ENCODE measurements around the gene NRXN2.

NRXN2 gene

GRCh38 chr11:64694821-64695365, 28.1 kb downstream of the NRXN2 start:
- DNase-seq = peak; percentile 71

DNA sequence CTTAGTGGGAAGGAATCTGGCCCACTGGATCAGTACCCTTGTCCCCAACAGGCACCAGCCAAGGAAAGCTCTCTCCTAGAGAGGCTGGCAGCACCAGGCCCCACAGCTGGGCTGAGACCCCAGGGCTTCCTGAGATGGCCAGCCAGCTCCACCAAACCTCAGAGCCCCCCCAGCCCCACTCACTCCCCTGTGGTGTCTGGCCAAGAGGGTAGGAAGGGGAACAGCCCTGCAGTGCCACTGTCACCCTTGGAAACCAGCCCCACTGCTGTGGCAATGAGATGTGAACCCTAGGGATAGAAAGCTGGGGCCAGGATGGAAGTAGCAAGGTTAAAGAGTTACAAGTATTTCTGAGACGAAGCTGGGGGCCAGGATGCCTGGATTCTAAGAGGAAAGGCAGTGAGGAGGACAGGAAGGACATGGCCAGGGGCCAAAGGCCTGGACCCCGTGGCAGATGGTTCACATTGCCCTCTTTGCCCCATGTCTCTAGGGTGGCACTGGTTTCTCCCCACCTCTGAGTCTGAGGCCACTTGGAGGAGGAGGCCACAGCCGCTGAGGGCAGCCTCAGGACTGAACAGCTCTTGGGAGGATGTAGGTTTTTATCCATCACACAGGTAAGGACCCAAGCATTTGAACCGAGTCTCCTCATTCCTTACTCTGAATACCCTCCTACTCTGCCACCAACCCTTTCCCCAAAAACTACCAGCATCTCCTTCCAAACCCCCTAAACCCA, 28.8 kb downstream of the NRXN2 start:
- no peak for DNase-seq

DNA sequence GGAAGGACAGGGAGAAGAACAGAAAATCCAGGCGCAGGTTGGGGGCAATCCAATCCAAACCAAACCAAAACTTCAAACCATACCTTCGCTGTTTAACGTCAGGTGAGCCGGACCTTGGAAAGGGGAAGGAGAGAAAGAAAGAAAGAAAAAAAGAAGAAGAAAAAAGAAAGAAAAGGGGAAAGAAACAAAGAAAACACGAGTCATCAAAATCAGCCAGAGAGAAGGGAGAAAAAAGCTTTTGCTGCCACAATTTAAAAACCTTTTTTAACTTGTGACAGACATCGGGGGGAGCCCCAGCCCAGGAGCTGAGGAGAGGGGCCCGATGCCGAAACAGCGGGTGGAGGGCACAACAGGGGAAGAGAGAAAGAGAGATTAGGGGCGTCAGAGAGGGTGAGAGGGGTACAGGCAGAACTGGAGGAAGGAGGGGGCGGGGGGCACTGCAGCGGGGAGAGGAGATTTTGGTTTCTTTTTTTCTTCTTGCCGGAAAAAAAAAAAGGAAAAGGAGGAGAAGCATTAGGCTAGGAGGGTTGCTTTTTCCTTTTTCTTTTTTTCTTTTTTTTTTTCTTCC, 30.1 kb downstream of the NRXN2 start:
- no peak for DNase-seq

DNA sequence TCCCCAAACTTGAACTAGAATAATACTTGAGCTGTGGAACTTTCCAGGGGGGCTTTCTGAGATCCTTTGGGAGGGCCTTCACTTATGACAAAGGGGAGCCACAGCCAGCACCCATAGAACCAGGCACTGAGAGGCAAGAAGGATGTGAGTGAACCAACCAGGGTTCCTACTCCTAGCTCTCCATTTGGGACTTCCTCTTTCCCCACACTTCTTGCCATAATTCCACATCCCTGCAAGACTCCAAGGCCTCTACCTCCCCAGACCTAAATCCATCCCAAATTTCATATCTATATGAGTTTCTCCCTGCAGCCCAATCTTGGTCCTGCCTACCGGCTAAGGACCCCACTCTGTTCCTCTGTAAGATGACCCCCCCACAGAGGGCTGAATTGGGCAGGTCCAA, 31.5 kb downstream of the NRXN2 start:
- DNase-seq = no peak

- no peak for DNase-seq
Measured at GRCh38 chr11:64690235-64690634, 32.8 kb downstream of the NRXN2 start.

DNA sequence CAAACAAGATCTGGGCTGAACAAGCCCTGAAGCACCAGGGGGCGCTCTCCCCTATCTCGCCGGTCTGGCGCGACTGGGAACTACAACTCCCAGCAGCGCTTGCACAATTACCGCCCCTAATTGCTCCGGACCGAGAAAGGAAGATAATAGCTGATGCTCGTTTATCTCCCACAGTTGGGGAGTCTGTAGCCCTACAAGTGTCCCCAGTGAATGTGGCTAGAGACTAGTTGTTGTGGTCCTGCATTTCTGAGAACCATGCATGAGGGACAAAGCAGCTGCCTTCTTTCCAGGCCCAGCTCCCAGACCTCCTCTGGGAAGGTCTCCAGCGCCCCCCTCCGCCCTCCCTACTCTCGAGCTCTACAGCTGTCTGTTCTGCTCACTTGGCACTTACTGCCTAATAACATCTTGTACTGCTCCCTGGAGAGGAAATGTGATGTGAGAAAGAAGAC, 34.4 kb downstream of the NRXN2 start:
- peak; percentile 89 for DNase-seq

DNA sequence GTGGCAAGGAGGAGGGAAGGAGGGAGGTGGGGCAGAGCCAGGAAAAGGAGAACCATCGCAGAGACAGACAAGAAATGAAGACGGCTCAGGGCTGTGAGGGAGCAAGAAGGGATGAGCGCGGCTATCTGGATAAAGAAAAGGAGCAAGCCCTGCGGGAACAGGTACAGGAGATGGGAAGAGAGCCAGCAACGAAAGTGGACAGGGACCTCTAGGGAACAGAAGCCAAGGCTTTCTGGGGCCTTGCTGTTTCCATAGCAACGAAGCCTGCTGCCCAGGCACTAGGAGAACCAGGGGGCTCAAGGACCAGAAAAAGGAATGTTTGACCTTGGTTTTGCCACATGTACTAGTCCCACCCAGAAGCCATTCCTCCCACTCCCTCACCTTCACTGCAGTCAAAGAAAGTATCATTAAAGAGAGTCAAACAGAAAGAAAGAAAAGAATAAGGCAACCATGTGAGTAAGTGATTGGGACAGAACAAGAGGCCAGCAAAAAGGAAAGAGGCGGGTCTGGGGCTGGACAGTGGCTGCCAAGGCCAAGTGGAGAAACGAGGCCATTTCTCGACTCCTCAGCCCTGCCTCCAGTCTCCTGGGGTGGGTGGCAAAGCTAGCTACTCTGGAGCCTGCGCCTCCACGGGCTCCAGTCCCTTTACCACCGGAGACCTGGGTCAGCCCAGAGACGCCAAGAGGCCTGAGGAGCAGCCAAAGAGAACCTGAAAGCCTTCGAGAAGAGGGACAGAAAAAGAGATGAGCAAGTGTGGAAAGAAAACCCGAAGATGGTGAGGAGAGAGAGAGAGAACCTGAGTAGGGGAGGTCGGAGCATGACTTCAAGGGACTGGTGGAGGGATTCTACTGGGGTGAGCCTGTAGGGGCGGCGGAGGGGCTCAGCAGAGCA, 35.1 kb downstream of the NRXN2 start:
- no peak for DNase-seq

GRCh38 chr11:64687204-64687603, 35.8 kb downstream of the NRXN2 start:
- no peak for DNase-seq

DNA sequence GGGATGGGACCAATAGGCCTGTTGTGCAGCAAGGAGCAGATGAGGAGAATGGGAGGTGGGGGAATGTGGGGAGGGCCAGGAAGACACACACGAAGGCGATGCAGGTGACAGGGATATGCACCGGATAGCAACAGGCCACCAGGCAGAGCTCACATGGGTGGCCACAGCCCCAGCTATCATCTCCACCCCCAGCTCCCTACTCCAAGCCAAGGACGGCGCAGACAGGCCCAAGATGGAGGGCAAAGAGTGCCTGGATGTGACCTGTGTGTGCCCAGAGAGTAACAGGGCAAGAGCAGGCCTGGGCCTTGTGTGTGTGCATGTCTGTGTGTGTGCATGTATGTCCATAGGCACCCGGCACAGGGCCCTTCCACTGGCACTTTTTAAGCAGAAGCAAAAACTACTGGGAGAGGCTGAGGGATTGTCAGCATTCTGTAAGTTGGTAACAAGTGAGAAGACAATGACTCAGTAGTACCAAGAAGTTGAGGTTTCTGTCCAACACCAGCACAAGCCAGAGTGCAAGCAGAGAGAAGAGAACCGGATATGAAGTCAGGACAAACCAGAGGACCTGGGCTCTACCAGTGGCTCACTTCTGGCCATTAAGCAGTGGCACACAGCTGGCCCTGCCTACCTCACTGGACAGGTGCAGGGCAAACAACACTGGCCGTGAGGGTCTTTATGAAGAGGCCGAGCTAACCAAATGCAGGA, 36.4 kb downstream of the NRXN2 start:
- no peak for DNase-seq

GRCh38 chr11:64685536-64685935, 37.5 kb downstream of the NRXN2 start:
- DNase-seq = no peak

- no peak for DNase-seq
Measured at GRCh38 chr11:64684357-64684756, 38.6 kb downstream of the NRXN2 start.

- DNase-seq = no peak
Measured at GRCh38 chr11:64681171-64681570, 41.8 kb downstream of the NRXN2 start.

DNA sequence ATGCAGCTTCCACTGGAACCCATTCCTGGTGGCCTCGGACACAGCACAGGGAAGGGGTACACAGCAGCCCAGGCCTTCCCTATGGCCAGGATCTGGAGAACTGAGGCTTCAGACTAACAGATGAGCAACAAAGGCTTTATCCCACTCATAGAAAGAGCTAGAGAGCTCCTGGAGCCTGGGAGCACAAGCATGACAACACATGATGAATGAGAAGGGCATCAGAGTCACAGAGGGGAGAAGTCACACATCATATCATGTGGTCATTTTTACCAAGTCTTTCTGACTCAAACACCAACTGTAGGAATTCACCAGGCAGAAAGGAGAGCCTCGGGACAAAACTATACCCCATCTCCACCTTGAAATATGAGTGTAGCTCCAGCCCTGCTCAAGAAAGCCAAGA, 43.2 kb downstream of the NRXN2 start:
- DNase-seq = no peak

- DNase-seq = no peak
Measured at GRCh38 chr11:64677441-64678023, 45.5 kb downstream of the NRXN2 start.

GRCh38 chr11:64676261-64676615, 46.8 kb downstream of the NRXN2 start:
- no peak for DNase-seq

GRCh38 chr11:64675450-64676260, 47.3 kb downstream of the NRXN2 start:
- no peak for DNase-seq

- DNase-seq = no peak
Measured at GRCh38 chr11:64674774-64675173, 48.2 kb downstream of the NRXN2 start.

- no peak for DNase-seq
Measured at GRCh38 chr11:64673279-64673678, 49.7 kb downstream of the NRXN2 start.

GRCh38 chr11:64672875-64673274, 50.1 kb downstream of the NRXN2 start:
- DNase-seq = no peak

GRCh38 chr11:64670975-64671374, 52.0 kb downstream of the NRXN2 start:
- no peak for DNase-seq

DNA sequence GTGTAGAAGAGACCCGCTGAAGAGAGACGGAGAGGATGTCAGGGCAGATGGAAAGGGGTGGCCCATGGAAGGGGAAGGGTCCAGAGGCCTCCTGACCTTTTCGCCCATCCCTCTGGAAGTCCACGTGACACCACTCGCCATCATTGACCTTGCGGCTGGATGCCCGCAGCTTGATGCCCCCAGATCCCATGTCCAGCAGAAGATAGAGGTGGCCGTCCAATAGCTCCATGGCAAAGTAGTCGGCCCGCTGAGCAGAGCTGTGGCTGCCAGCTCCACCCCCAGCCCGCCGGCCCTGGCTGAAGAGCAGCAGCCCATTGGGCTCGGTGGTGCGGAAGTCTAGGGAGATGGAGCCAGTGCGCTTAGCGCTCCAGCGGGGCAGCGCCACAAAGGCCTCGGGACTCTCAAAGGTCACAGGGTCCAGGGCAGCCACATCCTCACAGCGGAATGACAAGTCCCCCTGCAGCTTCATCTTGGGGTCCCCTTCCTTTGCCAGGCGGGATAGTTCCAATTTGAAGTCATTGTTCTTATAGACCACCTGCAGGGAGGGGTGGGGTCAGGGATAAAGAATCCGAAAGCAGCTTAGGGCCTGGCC, 55.7 kb downstream of the NRXN2 start:
- no peak for DNase-seq

Data from COR-L47 (cell line).